ENCODE results near the gene CPAMD8. TPM values are rescaled to one million over a fixed set of nuclear protein-coding genes. Genes with fewer than 3 reads are reported as not detected.

Gene CPAMD8
- total and polyA plus RNA-seq, 2 experiments from 2014 or later: 7.9 to 17.6 TPM

DNA sequence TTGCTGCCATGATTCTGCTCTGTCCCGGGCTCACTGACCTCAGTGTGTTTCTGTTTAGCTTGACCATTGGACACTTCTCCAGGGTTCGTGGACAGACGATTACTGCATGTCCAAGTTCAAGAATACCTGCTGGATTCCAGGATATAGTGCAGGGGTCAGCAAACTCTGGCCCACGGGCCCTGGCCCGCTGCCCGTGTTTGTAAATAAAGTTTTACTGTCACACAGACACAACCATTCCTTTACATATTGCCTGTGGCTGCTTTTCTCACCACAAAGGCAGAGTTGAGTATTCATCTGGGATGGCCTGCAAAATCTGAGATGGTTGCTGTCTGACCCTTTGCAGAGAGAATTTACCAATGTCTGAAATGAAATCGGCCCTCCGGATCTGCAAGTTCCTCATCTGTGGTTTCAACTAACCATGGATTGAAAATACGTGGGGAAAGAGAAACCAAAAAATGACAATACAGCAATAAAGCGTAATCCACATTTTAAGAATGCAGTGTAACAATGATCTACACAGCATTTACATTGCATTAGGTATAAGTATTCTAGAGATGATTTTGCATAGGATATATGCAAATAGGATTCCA, 163.7 kb downstream of the CPAMD8 start:
- no peak overlapping the region for H3K4me3 ChIP-seq
- no peak overlapping the region for H3K4me2 ChIP-seq
- no peaks in the 10 kb centered on the region for H3K36me3 ChIP-seq (replicated peaks; ENCODE audit: insufficient read depth, low read depth)
- no peak for TF ChIP-seq EZH2phosphoT487 (IDR thresholded peaks at IDR 0.05; ENCODE audit: low read depth, severe bottlenecking, unreplicated experiment)
- no peak for TF ChIP-seq EZH2 (IDR thresholded peaks at IDR 0.05; ENCODE audit: borderline replicate concordance)
- TF ChIP-seq, protein P1, sequence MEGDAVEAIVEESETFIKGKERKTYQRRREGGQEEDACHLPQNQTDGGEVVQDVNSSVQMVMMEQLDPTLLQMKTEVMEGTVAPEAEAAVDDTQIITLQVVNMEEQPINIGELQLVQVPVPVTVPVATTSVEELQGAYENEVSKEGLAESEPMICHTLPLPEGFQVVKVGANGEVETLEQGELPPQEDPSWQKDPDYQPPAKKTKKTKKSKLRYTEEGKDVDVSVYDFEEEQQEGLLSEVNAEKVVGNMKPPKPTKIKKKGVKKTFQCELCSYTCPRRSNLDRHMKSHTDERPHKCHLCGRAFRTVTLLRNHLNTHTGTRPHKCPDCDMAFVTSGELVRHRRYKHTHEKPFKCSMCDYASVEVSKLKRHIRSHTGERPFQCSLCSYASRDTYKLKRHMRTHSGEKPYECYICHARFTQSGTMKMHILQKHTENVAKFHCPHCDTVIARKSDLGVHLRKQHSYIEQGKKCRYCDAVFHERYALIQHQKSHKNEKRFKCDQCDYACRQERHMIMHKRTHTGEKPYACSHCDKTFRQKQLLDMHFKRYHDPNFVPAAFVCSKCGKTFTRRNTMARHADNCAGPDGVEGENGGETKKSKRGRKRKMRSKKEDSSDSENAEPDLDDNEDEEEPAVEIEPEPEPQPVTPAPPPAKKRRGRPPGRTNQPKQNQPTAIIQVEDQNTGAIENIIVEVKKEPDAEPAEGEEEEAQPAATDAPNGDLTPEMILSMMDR (IDR thresholded peaks at IDR 0.05; ENCODE audit: poor library complexity): no peak
- H3K27ac ChIP-seq: no peak overlapping the region
- no peaks in the 10 kb centered on the region for H3K9me2 ChIP-seq (replicated peaks; ENCODE audit: insufficient read depth)
- H4K20me1 ChIP-seq (ENCODE audit: insufficient read depth, poor library complexity, severe bottlenecking): no peaks in the 10 kb centered on the region
- no peak for DNase-seq (ENCODE audit: low spot score)
- 95% methylated on average over 10 of the region's 10 CpGs for WGBS (ENCODE audit: low lambda C conversion rate, missing lambda C conversion rate)
- H2AFZ ChIP-seq: no peak overlapping the region
- no peaks in the 10 kb centered on the region for H3K9me3 ChIP-seq (ENCODE audit: low read depth)
- H3K79me2 ChIP-seq: no peaks in the 10 kb centered on the region
- no peaks in the 10 kb centered on the region for H3K27me3 ChIP-seq
- H3K4me1 ChIP-seq (ENCODE audit: insufficient read depth): no peaks in the 10 kb centered on the region

DNA sequence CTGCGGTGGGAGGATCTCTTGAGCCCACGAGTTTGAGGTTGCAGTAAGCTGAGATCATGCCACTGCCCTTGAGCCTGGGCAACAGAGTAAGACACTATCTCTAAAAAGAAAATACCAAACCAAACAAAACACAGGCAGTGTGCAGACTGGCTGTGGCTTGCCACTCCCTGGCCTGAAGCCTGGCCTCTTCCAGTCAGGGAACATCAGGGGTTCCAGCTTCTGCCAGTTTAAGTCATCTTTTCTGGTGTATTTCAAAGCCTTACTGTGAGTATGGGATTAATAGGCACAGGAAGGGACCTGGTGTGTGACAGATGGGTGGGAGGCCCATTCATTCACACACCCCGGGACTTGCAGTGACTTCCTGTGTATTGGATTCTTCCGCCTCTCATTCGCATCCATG, 164.8 kb downstream of the CPAMD8 start:
- Histone ChIP-seq H4K20me1 (ENCODE audit: insufficient read depth, poor library complexity, severe bottlenecking) (no peaks in the 10 kb centered on the region), H3K36me3 (replicated peaks; ENCODE audit: insufficient read depth, low read depth) (no peaks in the 10 kb centered on the region), H3K27ac (no peak overlapping the region), H3K4me1 (ENCODE audit: insufficient read depth) (no peaks in the 10 kb centered on the region), H3K79me2 (no peaks in the 10 kb centered on the region), H3K4me3 (no peak overlapping the region), H3K4me2 (no peak overlapping the region), H3K9me2 (replicated peaks; ENCODE audit: insufficient read depth) (no peaks in the 10 kb centered on the region), H3K27me3 (no peaks in the 10 kb centered on the region), H2AFZ (no peak overlapping the region), H3K9me3 (ENCODE audit: low read depth) (no peaks in the 10 kb centered on the region)
- TF ChIP-seq EZH2 (IDR thresholded peaks at IDR 0.05; ENCODE audit: borderline replicate concordance) (no peak), EZH2phosphoT487 (IDR thresholded peaks at IDR 0.05; ENCODE audit: low read depth, severe bottlenecking, unreplicated experiment) (no peak)
- TF ChIP-seq, protein P1 (IDR thresholded peaks at IDR 0.05; ENCODE audit: poor library complexity): no peak
- 95% methylated on average over 5 of the region's 5 CpGs for WGBS (ENCODE audit: low lambda C conversion rate, missing lambda C conversion rate)
- DNase-seq (ENCODE audit: low spot score): no peak

DNA sequence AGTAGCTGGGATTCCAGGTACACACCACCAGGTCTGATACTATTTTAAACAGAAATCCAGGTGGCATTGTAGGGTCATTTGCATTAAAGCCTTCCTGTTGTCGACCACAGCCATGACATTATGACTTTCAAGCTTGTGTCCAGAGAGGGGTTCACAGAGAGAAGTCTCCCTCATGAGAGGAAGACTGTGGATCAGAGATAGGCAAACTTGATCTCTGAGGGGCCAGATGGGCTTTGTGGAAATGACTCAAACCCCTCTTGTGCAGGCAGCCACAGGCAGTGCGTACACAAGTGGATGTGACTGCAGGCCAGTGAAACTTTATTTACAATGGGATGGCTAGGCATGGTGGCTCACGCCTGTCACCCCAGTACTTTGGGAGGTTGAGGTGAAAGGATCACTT, 165.6 kb downstream of the CPAMD8 start:
- H3K27ac ChIP-seq: no peak overlapping the region
- no peaks in the 10 kb centered on the region for H3K9me3 ChIP-seq (ENCODE audit: low read depth)
- DNase-seq (ENCODE audit: low spot score): no peak
- H2AFZ ChIP-seq: no peak overlapping the region
- 98% methylated on average over 3 of the region's 3 CpGs for WGBS (ENCODE audit: low lambda C conversion rate, missing lambda C conversion rate)
- H3K9me2 ChIP-seq (replicated peaks; ENCODE audit: insufficient read depth): no peaks in the 10 kb centered on the region
- no peak overlapping the region for H3K4me3 ChIP-seq
- H3K4me2 ChIP-seq: no peak overlapping the region
- H3K4me1 ChIP-seq (ENCODE audit: insufficient read depth): no peaks in the 10 kb centered on the region
- no peaks in the 10 kb centered on the region for H3K36me3 ChIP-seq (replicated peaks; ENCODE audit: insufficient read depth, low read depth)
- H3K79me2 ChIP-seq: no peaks in the 10 kb centered on the region
- H4K20me1 ChIP-seq (ENCODE audit: insufficient read depth, poor library complexity, severe bottlenecking): no peaks in the 10 kb centered on the region
- no peaks in the 10 kb centered on the region for H3K27me3 ChIP-seq
- TF ChIP-seq EZH2phosphoT487 (IDR thresholded peaks at IDR 0.05; ENCODE audit: low read depth, severe bottlenecking, unreplicated experiment) (no peak), EZH2 (IDR thresholded peaks at IDR 0.05; ENCODE audit: borderline replicate concordance) (no peak)
- TF ChIP-seq, protein P1 (IDR thresholded peaks at IDR 0.05; ENCODE audit: poor library complexity): no peak
